Esophagus squamous epithelium (tissue), 4 donors: ENCODE data around the gene SLC9A9.

Experiments used
- CTCF ChIP-seq, 6 experiments: fragments of 450-650 bp in 4 of 6; fragments of 200-600 bp in 2 of 6; sonication (generic) in 2 of 6; IDR thresholded peaks; one replicate each; pipeline ENCODE4 v1.5.1; 2016 to 2019; ENCODE audit warnings: antibody characterized with exemption in 6 of 6, mild to moderate bottlenecking in 4 of 6, moderate library complexity in 4 of 6
- POLR2A ChIP-seq, 4 donors: fragments of 450-650 bp; IDR thresholded peaks; one replicate each; pipeline ENCODE4 v1.6.1; 2017; ENCODE audit warnings: antibody characterized with exemption in 4 of 4, mild to moderate bottlenecking in 4 of 4, moderate library complexity in 3 of 4

GRCh38 chr3:143478115-143478693 is 370.1 kb downstream of the SLC9A9 start:
- TF ChIP-seq CTCF (IDR thresholded peaks at IDR 0.05) = no peak
- no peak for TF ChIP-seq POLR2A (IDR thresholded peaks at IDR 0.05)
